ENCODE data around the gene NR2C2. TPM values are rescaled to one million over a fixed set of nuclear protein-coding genes. Genes with fewer than 3 reads are reported as not detected.

The NR2C2 gene
- total and polyA plus RNA-seq, 2 of the 13 experiments (the other 11 are each of a cell fraction or from before 2014, with no cell fraction given): 7.8 to 11.8 TPM

GRCh38 chr3:15032650-15033049 lies 85.3 kb downstream of the NR2C2 start (continued):
- TF ChIP-seq SCMH1 (CRISPR knock-in tag; IDR thresholded peaks at IDR 0.05; ENCODE audit: borderline replicate concordance) (no peak), SIN3B (IDR thresholded peaks at IDR 0.05; ENCODE audit: low read length) (no peak), TOPORS (CRISPR knock-in tag; IDR thresholded peaks at IDR 0.05) (no peak), NFKB2 (CRISPR knock-in tag; IDR thresholded peaks at IDR 0.05; ENCODE audit: borderline replicate concordance) (no peak), HIVEP1 (CRISPR knock-in tag; IDR thresholded peaks at IDR 0.05) (no peak), KDM2A (CRISPR knock-in tag; IDR thresholded peaks at IDR 0.05; ENCODE audit: borderline replicate concordance, low read depth) (no peak)

GRCh38 chr3:15033103-15033502 lies 85.7 kb downstream of the NR2C2 start:
- Histone ChIP-seq H3K9me3 (ENCODE audit: low read length) (no peaks in the 10 kb centered on the region), H3K27ac (ENCODE audit: extremely low read length, insufficient read depth, low read length) (no peak overlapping the region), H3K9ac (ENCODE audit: insufficient read depth, low read depth, low read length) (no peak overlapping the region), H2AFZ (ENCODE audit: low read length) (no peak overlapping the region), H3K4me3 (replicated peaks in 1 of 3; ENCODE audit: insufficient read depth in 1 of 3, low read depth in 2 of 3, low read length in 3 of 3) (no peak overlapping the region), H4K20me1 (ENCODE audit: insufficient read depth, low read length) (no peaks in the 10 kb centered on the region), H3K36me3 (replicated peaks in 1 of 2; ENCODE audit: control insufficient read depth in 1 of 2, insufficient read depth in 2 of 2, low read length in 2 of 2) (peaks cover 25 to 66% of the 10 kb centered on the region in 2 experiments), H3K27me3 (ENCODE audit: control insufficient read depth in 1 of 2, insufficient read depth in 2 of 2, low read length in 2 of 2) (no peaks in the 10 kb centered on the region), H3K79me2 (ENCODE audit: insufficient read depth, low read length) (no peaks in the 10 kb centered on the region), H3K4me2 (ENCODE audit: low read depth, low read length) (no peak overlapping the region), H3K4me1 (ENCODE audit: insufficient read depth, low read length) (no peaks in the 10 kb centered on the region)
- ChIA-PET POLR2A (no interaction called here), CTCF (ENCODE audit: low intra/inter-chr PET ratio, low total read pairs) (no interaction called here)
- BruUV-seq (replicated peaks): no TSS peak
- TF ChIP-seq NR0B2 (CRISPR knock-in tag; IDR thresholded peaks at IDR 0.05): no peak
- no peak for TF ChIP-seq ETS1 (CRISPR knock-in tag; IDR thresholded peaks at IDR 0.05)
- no peak for TF ChIP-seq ZNF83 (CRISPR knock-in tag; IDR thresholded peaks at IDR 0.05; ENCODE audit: borderline replicate concordance)
- TF ChIP-seq ZSCAN9 (CRISPR knock-in tag; IDR thresholded peaks at IDR 0.05; ENCODE audit: borderline replicate concordance): no peak
- no peak for TF ChIP-seq BORCS8-MEF2B (CRISPR knock-in tag; IDR thresholded peaks at IDR 0.05)
- no peak for TF ChIP-seq ZNF292 (CRISPR knock-in tag; IDR thresholded peaks at IDR 0.05; ENCODE audit: borderline replicate concordance, low read depth)
- TF ChIP-seq SRSF9 (IDR thresholded peaks at IDR 0.05; ENCODE audit: borderline replicate concordance, insufficient read depth, low read depth, low read length, poor library complexity, severe bottlenecking): no peak
- DNase-seq (ENCODE audit: low spot score) (no peak), FAIRE-seq (no peak), ATAC-seq (no peak)
- WGBS (ENCODE audit: low lambda C conversion rate): 100% methylated on average over 3 of the region's 3 CpGs
- in situ Hi-C loops (cut with HindIII; ENCODE audit: extremely low pct_ligation_motif_present, low pct_unique_long_range_greater_than_20kb) (no loop called here), intact Hi-C loops (cut with micrococcal nuclease; ENCODE audit: unreplicated experiment) (no loop called here)
